Endothelial cell of umbilical vein (primary cell): ENCODE measurements around the gene LMNB1. TPM values are rescaled to one million over a fixed set of nuclear protein-coding genes. Genes with fewer than 3 reads are reported as not detected.

ENCODE experiments used
- BruUV-seq: library from RNA; stranded (reverse); fragments of 400-500 nt; replicated peaks from 2 replicates; lab custom pipeline; 2021; lab: Mats Ljungman, UMichigan
- CTCF ChIA-PET: fragments of 300-600, 350-600 bp; sonication (Branson Sonifier 250); formaldehyde crosslinking; loops from one replicate; lab custom pipeline; 2021; ENCODE audit warnings: antibody characterized with exemption, inconsistent platforms; lab: Charles Lee
- POLR2A ChIA-PET: fragments of 300-600, 350-600 bp; sonication (Branson Sonifier 250); formaldehyde crosslinking; loops from one replicate; lab custom pipeline; 2021; ENCODE audit warnings: antibody characterized with exemption, inconsistent platforms; lab: Charles Lee
- DNase-seq: peaks from one replicate; pipeline ENCODE4 v3.0.0-alpha.2; 2011; ENCODE audit warnings: low read depth, low spot score
- FAIRE-seq: peaks from 2 replicates; lab custom pipeline; 2011; peaks lifted over from hg19 to GRCh38; lab: Jason Lieb, UNC
- H2AFZ ChIP-seq: 2 replicates; pipeline ENCODE4 v1.6.0; 2012; ENCODE audit warnings: low read depth, low read length, control low read depth, inconsistent platforms
- H3K27ac ChIP-seq: 2 replicates; pipeline ENCODE4 v1.5.1; 2011; ENCODE audit warnings: low read depth, mild to moderate bottlenecking, control low read depth, low read length, moderate library complexity; ENCODE audit not compliant: insufficient read depth
- H3K27me3 ChIP-seq, 2 experiments: 2 replicates each; pipeline versions ENCODE4 v1.6.0 to v1.6.1; 2011; ENCODE audit warnings: low read length in 2 of 2, mixed read lengths in 1 of 2; ENCODE audit not compliant: control insufficient read depth in 2 of 2, insufficient read depth in 2 of 2
- H3K36me3 ChIP-seq, 2 experiments: 2 replicates in 1 of 2; 3 replicates in 1 of 2; pipeline ENCODE4 v1.5.1; 2011; ENCODE audit warnings: low read length in 2 of 2, mild to moderate bottlenecking in 1 of 2, moderate library complexity in 1 of 2; ENCODE audit not compliant: control insufficient read depth in 2 of 2, insufficient read depth in 2 of 2; ENCODE audit errors: extremely low read depth in 1 of 2
- H3K4me1 ChIP-seq: 3 replicates; pipeline ENCODE4 v1.5.1; 2011; ENCODE audit warnings: mild to moderate bottlenecking, low read length; ENCODE audit not compliant: control insufficient read depth, insufficient read depth; ENCODE audit errors: extremely low read depth
- H3K4me2 ChIP-seq: 2 replicates; pipeline ENCODE4 v1.6.1; 2011; ENCODE audit warnings: low read length, control low read depth, mixed read lengths; ENCODE audit not compliant: insufficient read depth
- H3K4me3 ChIP-seq, 3 experiments: fragments of 200-600 bp in 1 of 3; sonication (generic), shearing (Covaris generic) in 1 of 3; replicated peaks in 1 of 3; 2 replicates each; pipeline ENCODE4 v1.5.1; 2011 to 2016; ENCODE audit warnings: control low read depth in 3 of 3, low read length in 3 of 3, mild to moderate bottlenecking in 2 of 3, inconsistent platforms in 1 of 3, low read depth in 1 of 3, moderate library complexity in 1 of 3; ENCODE audit not compliant: insufficient read depth in 1 of 3
- H3K79me2 ChIP-seq: 2 replicates; pipeline ENCODE4 v1.6.0; 2012; ENCODE audit warnings: low read length, inconsistent platforms; ENCODE audit not compliant: control insufficient read depth, insufficient read depth
- H3K9ac ChIP-seq: replicated peaks from 2 replicates; pipeline ENCODE3; 2011; ENCODE audit warnings: low read length, control low read depth; ENCODE audit not compliant: insufficient read depth; ENCODE audit errors: extremely low read depth
- H3K9me1 ChIP-seq: replicated peaks from 3 replicates; pipeline ENCODE4 v1.6.0; 2011; ENCODE audit warnings: mild to moderate bottlenecking, low read length; ENCODE audit not compliant: control insufficient read depth, insufficient read depth; ENCODE audit errors: extremely low read depth
- H3K9me3 ChIP-seq: replicated peaks from 2 replicates; pipeline ENCODE4 v1.5.1; 2012; ENCODE audit warnings: low read length, inconsistent platforms; ENCODE audit not compliant: control insufficient read depth, insufficient read depth
- H4K20me1 ChIP-seq: replicated peaks from 2 replicates; pipeline ENCODE3; 2011; ENCODE audit warnings: mild to moderate bottlenecking, low read length; ENCODE audit not compliant: control insufficient read depth, insufficient read depth; ENCODE audit errors: extremely low read depth
- EZH2 ChIP-seq: IDR thresholded peaks from 2 replicates; pipeline ENCODE4 v1.6.1; 2012; ENCODE audit warnings: borderline replicate concordance, low read depth, mild to moderate bottlenecking, moderate library complexity, low read length, inconsistent platforms; ENCODE audit not compliant: severe bottlenecking
- FOS ChIP-seq: IDR thresholded peaks from 2 replicates; pipeline ENCODE4 v1.6.1; 2011; ENCODE audit warnings: mild to moderate bottlenecking, low read length, moderate library complexity, borderline replicate concordance; ENCODE audit not compliant: insufficient read depth
- GATA2 ChIP-seq: IDR thresholded peaks from 2 replicates; pipeline ENCODE4 v1.7.0; 2011; ENCODE audit warnings: low read depth, mild to moderate bottlenecking, moderate library complexity, mixed read lengths, low read length; ENCODE audit not compliant: insufficient read length, insufficient read depth
- JUN ChIP-seq: IDR thresholded peaks from 2 replicates; pipeline ENCODE4 v1.6.1; 2011; ENCODE audit warnings: borderline replicate concordance, low read depth; ENCODE audit not compliant: insufficient read length, insufficient read depth
- MYC ChIP-seq: IDR thresholded peaks from one replicate; pipeline ENCODE4 v1.6.1; 2011; ENCODE audit warnings: mild to moderate bottlenecking, low read depth, low read length
- POLR2A ChIP-seq: IDR thresholded peaks from 2 replicates; pipeline ENCODE4 v1.6.1; 2012; ENCODE audit warnings: low read depth, mild to moderate bottlenecking, control low read depth, low read length
- POLR2AphosphoS5 ChIP-seq: IDR thresholded peaks from 2 replicates; pipeline ENCODE4 v1.6.1; 2012; ENCODE audit warnings: low read depth, mild to moderate bottlenecking, control low read depth, low read length, moderate library complexity; ENCODE audit not compliant: insufficient read depth
- dilution Hi-C: fragments of 300-500 bp; cut with MboI; formaldehyde crosslinking; loops from one replicate; pipeline ENCODE4 v1.15.0; 2019; ENCODE audit warnings: low sequenced_read_pairs; ENCODE audit not compliant: extremely low pct_ligation_motif_present
- intact Hi-C: fragments of 100-400 bp; cut with micrococcal nuclease; formaldehyde crosslinking; loops from one replicate; pipeline ENCODE4 v1.10.0; 2022
- polyA plus RNA-seq, 4 experiments: library from polyadenylated mRNA; depleted of rRNA in 3 of 4; stranded (reverse) in 3 of 4; unstranded in 1 of 4; fragments of >200 nt; gene quantifications; 2 replicates each; pipeline versions ENCODE4 v1.2.1 to v1.2.3, GENCODE V29; 2011 to 2012; ENCODE audit warnings: missing spikeins in 1 of 4
- total RNA-seq: library from RNA; stranded (reverse); gene quantifications from 2 replicates; pipeline ENCODE4 v1.2.3, GENCODE V29; 2021
- TF ChIP-seq, protein P1 (sequence below): IDR thresholded peaks from 2 replicates; pipeline ENCODE4 v1.6.1; 2011; ENCODE audit not compliant: insufficient read depth, insufficient read length
- TF ChIP-seq, protein P2 (sequence below), 2 donors: IDR thresholded peaks; 1 replicate in 1 of 2; 2 replicates in 1 of 2; pipeline ENCODE4 v1.5.1; 2011; ENCODE audit warnings: low read length in 2 of 2, mild to moderate bottlenecking in 2 of 2, moderate library complexity in 2 of 2, control low read depth in 1 of 2, inconsistent platforms in 1 of 2, low read depth in 1 of 2; ENCODE audit not compliant: insufficient read depth in 1 of 2; ENCODE audit errors: extremely low read depth in 1 of 2

Gene LMNB1
- total and polyA plus RNA-seq, 2 donors (not counting 3 experiments of a cell fraction or from before 2014, with no cell fraction given): 45.2 to 144 TPM

DNA sequence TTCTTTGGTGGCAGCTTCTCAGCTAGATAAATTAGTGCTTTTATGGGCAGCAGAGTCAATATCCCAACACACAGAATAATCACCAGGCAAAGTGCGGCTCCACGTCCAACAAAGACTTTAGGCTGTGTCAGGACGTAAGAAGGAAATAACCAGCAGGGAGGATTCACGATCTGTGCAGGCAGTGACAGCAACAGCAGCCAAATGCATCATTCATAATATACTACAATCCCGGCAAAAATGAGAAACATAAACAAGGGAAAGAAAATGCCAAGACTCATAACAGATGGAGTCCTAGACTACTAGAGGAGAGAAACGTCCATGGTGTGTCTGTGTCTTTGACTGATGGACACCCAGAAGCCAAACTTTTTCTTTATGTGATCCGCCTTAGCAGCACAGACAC is 100.7 kb downstream of the LMNB1 start:
- no peak overlapping the region for H3K4me2 ChIP-seq
- H3K36me3 ChIP-seq: no peaks in the 10 kb centered on the region
- intact Hi-C loops: no loop called here
- H3K9ac ChIP-seq: no peak overlapping the region
- dilution Hi-C loops: no loop called here
- ChIA-PET CTCF (interaction anchor here (1.1 kb wide), 1 partner anchor 151 kb away, joined by 3 read pairs; no protein-coding TSS in a partner anchor), POLR2A (no interaction called here)
- H2AFZ ChIP-seq: no peak overlapping the region
- no peak overlapping the region for H3K27ac ChIP-seq
- no peaks in the 10 kb centered on the region for H3K9me3 ChIP-seq
- DNase-seq (no peak), FAIRE-seq (no peak)
- H3K27me3 ChIP-seq: no peaks in the 10 kb centered on the region
- no peaks in the 10 kb centered on the region for H3K9me1 ChIP-seq
- TF ChIP-seq JUN (no peak), GATA2 (no peak), MYC (no peak), EZH2 (no peak), FOS (no peak), POLR2A (no peak), POLR2AphosphoS5 (no peak)
- TF ChIP-seq, protein P1, sequence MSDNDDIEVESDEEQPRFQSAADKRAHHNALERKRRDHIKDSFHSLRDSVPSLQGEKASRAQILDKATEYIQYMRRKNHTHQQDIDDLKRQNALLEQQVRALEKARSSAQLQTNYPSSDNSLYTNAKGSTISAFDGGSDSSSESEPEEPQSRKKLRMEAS: no peak
- TF ChIP-seq, protein P2, sequence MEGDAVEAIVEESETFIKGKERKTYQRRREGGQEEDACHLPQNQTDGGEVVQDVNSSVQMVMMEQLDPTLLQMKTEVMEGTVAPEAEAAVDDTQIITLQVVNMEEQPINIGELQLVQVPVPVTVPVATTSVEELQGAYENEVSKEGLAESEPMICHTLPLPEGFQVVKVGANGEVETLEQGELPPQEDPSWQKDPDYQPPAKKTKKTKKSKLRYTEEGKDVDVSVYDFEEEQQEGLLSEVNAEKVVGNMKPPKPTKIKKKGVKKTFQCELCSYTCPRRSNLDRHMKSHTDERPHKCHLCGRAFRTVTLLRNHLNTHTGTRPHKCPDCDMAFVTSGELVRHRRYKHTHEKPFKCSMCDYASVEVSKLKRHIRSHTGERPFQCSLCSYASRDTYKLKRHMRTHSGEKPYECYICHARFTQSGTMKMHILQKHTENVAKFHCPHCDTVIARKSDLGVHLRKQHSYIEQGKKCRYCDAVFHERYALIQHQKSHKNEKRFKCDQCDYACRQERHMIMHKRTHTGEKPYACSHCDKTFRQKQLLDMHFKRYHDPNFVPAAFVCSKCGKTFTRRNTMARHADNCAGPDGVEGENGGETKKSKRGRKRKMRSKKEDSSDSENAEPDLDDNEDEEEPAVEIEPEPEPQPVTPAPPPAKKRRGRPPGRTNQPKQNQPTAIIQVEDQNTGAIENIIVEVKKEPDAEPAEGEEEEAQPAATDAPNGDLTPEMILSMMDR (IDR thresholded peaks at IDR 0.05; ENCODE audit: extremely low read depth in 1 of 2, insufficient read depth in 1 of 2, low read depth in 1 of 2, low read length in 2 of 2): no peak
- H3K4me1 ChIP-seq: peaks cover 11% of the 10 kb centered on the region
- no peak overlapping the region for H3K4me3 ChIP-seq
- no peaks in the 10 kb centered on the region for H3K79me2 ChIP-seq
- BruUV-seq: no TSS peak
- no peaks in the 10 kb centered on the region for H4K20me1 ChIP-seq
